ENCODE data around the gene NMNAT2.

NMNAT2 gene

GRCh38 chr1:183323849-183324683 is 94.1 kb downstream of the NMNAT2 start:
- Histone ChIP-seq H3K27ac (ENCODE audit: low read depth in 2 of 2, low read length in 2 of 2) (no peak overlapping the region), H3K9me3 (ENCODE audit: control insufficient read depth in 2 of 2, low read length in 2 of 2) (no peaks in the 10 kb centered on the region), H3K36me3 (ENCODE audit: control insufficient read depth in 2 of 2, insufficient read depth in 2 of 2, low read length in 2 of 2) (no peaks in the 10 kb centered on the region), H3K27me3 (ENCODE audit: control insufficient read depth in 2 of 2, insufficient read depth in 2 of 2, low read length in 2 of 2) (peaks cover 0 to 4% of the 10 kb centered on the region in 2 donors), H3K4me1 (ENCODE audit: control insufficient read depth in 2 of 2, insufficient read depth in 2 of 2, low read length in 2 of 2) (no peaks in the 10 kb centered on the region), H3K9ac (ENCODE audit: low read depth in 1 of 2, low read length in 2 of 2) (no peak overlapping the region), H3K4me3 (ENCODE audit: low read length in 2 of 2) (no peak overlapping the region)

GRCh38 chr1:183319606-183320005 is 98.6 kb downstream of the NMNAT2 start:
- H3K9ac ChIP-seq (ENCODE audit: low read depth in 1 of 2, low read length in 2 of 2) = no peak overlapping the region
- no peaks in the 10 kb centered on the region for H3K36me3 ChIP-seq (ENCODE audit: control insufficient read depth in 2 of 2, insufficient read depth in 2 of 2, low read length in 2 of 2)
- H3K27me3 ChIP-seq (ENCODE audit: control insufficient read depth in 2 of 2, insufficient read depth in 2 of 2, low read length in 2 of 2) = no peaks in the 10 kb centered on the region
- no peak overlapping the region for H3K4me3 ChIP-seq (ENCODE audit: low read length in 2 of 2)
- no peak overlapping the region for H3K27ac ChIP-seq (ENCODE audit: low read depth in 2 of 2, low read length in 2 of 2)
- no peaks in the 10 kb centered on the region for H3K9me3 ChIP-seq (ENCODE audit: control insufficient read depth in 2 of 2, low read length in 2 of 2)
- peaks cover 0 to 3% of the 10 kb centered on the region in 2 donors for H3K4me1 ChIP-seq (ENCODE audit: control insufficient read depth in 2 of 2, insufficient read depth in 2 of 2, low read length in 2 of 2)

- Histone ChIP-seq H3K36me3 (ENCODE audit: control insufficient read depth in 2 of 2, insufficient read depth in 2 of 2, low read length in 2 of 2) (no peaks in the 10 kb centered on the region), H3K27ac (ENCODE audit: low read depth in 2 of 2, low read length in 2 of 2) (no peak overlapping the region), H3K27me3 (ENCODE audit: control insufficient read depth in 2 of 2, insufficient read depth in 2 of 2, low read length in 2 of 2) (no peaks in the 10 kb centered on the region), H3K4me3 (ENCODE audit: low read length in 2 of 2) (no peak overlapping the region), H3K9me3 (ENCODE audit: control insufficient read depth in 2 of 2, low read length in 2 of 2) (no peaks in the 10 kb centered on the region), H3K9ac (ENCODE audit: low read depth in 1 of 2, low read length in 2 of 2) (no peak overlapping the region), H3K4me1 (ENCODE audit: control insufficient read depth in 2 of 2, insufficient read depth in 2 of 2, low read length in 2 of 2) (peaks cover 0 to 3% of the 10 kb centered on the region in 2 donors)
These were observed 99.1 kb downstream of the NMNAT2 start for GRCh38 chr1:183319051-183319450.

GRCh38 chr1:183318433-183318832 is 99.7 kb downstream of the NMNAT2 start:
- H3K27ac ChIP-seq (ENCODE audit: low read depth in 2 of 2, low read length in 2 of 2) = peak overlapping the region; percentile 30 to 38
- no peak overlapping the region for H3K4me3 ChIP-seq (ENCODE audit: low read length in 2 of 2)
- H3K9ac ChIP-seq (ENCODE audit: low read depth in 1 of 2, low read length in 2 of 2) = no peak overlapping the region

GRCh38 chr1:183315991-183316758 is 102.0 kb downstream of the NMNAT2 start:
- no peak overlapping the region for H3K27ac ChIP-seq (ENCODE audit: low read depth in 2 of 2, low read length in 2 of 2)
- no peaks in the 10 kb centered on the region for H3K9me3 ChIP-seq (ENCODE audit: control insufficient read depth in 2 of 2, low read length in 2 of 2)
- H3K4me1 ChIP-seq (ENCODE audit: control insufficient read depth in 2 of 2, insufficient read depth in 2 of 2, low read length in 2 of 2) = peaks cover 0 to 3% of the 10 kb centered on the region in 2 donors
- H3K4me3 ChIP-seq (ENCODE audit: low read length in 2 of 2) = no peak overlapping the region
- no peaks in the 10 kb centered on the region for H3K27me3 ChIP-seq (ENCODE audit: control insufficient read depth in 2 of 2, insufficient read depth in 2 of 2, low read length in 2 of 2)
- H3K36me3 ChIP-seq (ENCODE audit: control insufficient read depth in 2 of 2, insufficient read depth in 2 of 2, low read length in 2 of 2) = no peaks in the 10 kb centered on the region
- no peak overlapping the region for H3K9ac ChIP-seq (ENCODE audit: low read depth in 1 of 2, low read length in 2 of 2)

More at GRCh38 chr1:183318433-183318832, 99.7 kb downstream of the NMNAT2 start:
- no peaks in the 10 kb centered on the region for H3K27me3 ChIP-seq (ENCODE audit: control insufficient read depth in 2 of 2, insufficient read depth in 2 of 2, low read length in 2 of 2)
- H3K36me3 ChIP-seq (ENCODE audit: control insufficient read depth in 2 of 2, insufficient read depth in 2 of 2, low read length in 2 of 2) = no peaks in the 10 kb centered on the region
- H3K9me3 ChIP-seq (ENCODE audit: control insufficient read depth in 2 of 2, low read length in 2 of 2) = no peaks in the 10 kb centered on the region
- peaks cover 0 to 3% of the 10 kb centered on the region in 2 donors for H3K4me1 ChIP-seq (ENCODE audit: control insufficient read depth in 2 of 2, insufficient read depth in 2 of 2, low read length in 2 of 2)

- Histone ChIP-seq H3K9ac (ENCODE audit: low read depth in 1 of 2, low read length in 2 of 2) (no peak overlapping the region), H3K4me3 (ENCODE audit: low read length in 2 of 2) (no peak overlapping the region), H3K27ac (ENCODE audit: low read depth in 2 of 2, low read length in 2 of 2) (no peak overlapping the region)
These were observed 105.1 kb downstream of the NMNAT2 start for GRCh38 chr1:183313063-183313462.

GRCh38 chr1:183310753-183311479 is 107.3 kb downstream of the NMNAT2 start:
- no peaks in the 10 kb centered on the region for H3K4me1 ChIP-seq (ENCODE audit: control insufficient read depth in 2 of 2, insufficient read depth in 2 of 2, low read length in 2 of 2)
- H3K9me3 ChIP-seq (ENCODE audit: control insufficient read depth in 2 of 2, low read length in 2 of 2) = no peaks in the 10 kb centered on the region

More at GRCh38 chr1:183313063-183313462, 105.1 kb downstream of the NMNAT2 start:
- Histone ChIP-seq H3K4me1 (ENCODE audit: control insufficient read depth in 2 of 2, insufficient read depth in 2 of 2, low read length in 2 of 2) (peaks cover 0 to 3% of the 10 kb centered on the region in 2 donors), H3K27me3 (ENCODE audit: control insufficient read depth in 2 of 2, insufficient read depth in 2 of 2, low read length in 2 of 2) (no peaks in the 10 kb centered on the region), H3K36me3 (ENCODE audit: control insufficient read depth in 2 of 2, insufficient read depth in 2 of 2, low read length in 2 of 2) (no peaks in the 10 kb centered on the region), H3K9me3 (ENCODE audit: control insufficient read depth in 2 of 2, low read length in 2 of 2) (no peaks in the 10 kb centered on the region)

GRCh38 chr1:183308719-183309118 is 109.5 kb downstream of the NMNAT2 start:
- no peak overlapping the region for H3K27ac ChIP-seq (ENCODE audit: low read depth in 2 of 2, low read length in 2 of 2)
- no peak overlapping the region for H3K9ac ChIP-seq (ENCODE audit: low read depth in 1 of 2, low read length in 2 of 2)
- no peak overlapping the region for H3K4me3 ChIP-seq (ENCODE audit: low read length in 2 of 2)
- H3K36me3 ChIP-seq (ENCODE audit: control insufficient read depth in 2 of 2, insufficient read depth in 2 of 2, low read length in 2 of 2) = no peaks in the 10 kb centered on the region
- H3K27me3 ChIP-seq (ENCODE audit: control insufficient read depth in 2 of 2, insufficient read depth in 2 of 2, low read length in 2 of 2) = no peaks in the 10 kb centered on the region
- no peaks in the 10 kb centered on the region for H3K9me3 ChIP-seq (ENCODE audit: control insufficient read depth in 2 of 2, low read length in 2 of 2)
- H3K4me1 ChIP-seq (ENCODE audit: control insufficient read depth in 2 of 2, insufficient read depth in 2 of 2, low read length in 2 of 2) = no peaks in the 10 kb centered on the region

More at GRCh38 chr1:183310753-183311479, 107.3 kb downstream of the NMNAT2 start:
- Histone ChIP-seq H3K36me3 (ENCODE audit: control insufficient read depth in 2 of 2, insufficient read depth in 2 of 2, low read length in 2 of 2) (no peaks in the 10 kb centered on the region), H3K27me3 (ENCODE audit: control insufficient read depth in 2 of 2, insufficient read depth in 2 of 2, low read length in 2 of 2) (no peaks in the 10 kb centered on the region), H3K4me3 (ENCODE audit: low read length in 2 of 2) (no peak overlapping the region), H3K27ac (ENCODE audit: low read depth in 2 of 2, low read length in 2 of 2) (no peak overlapping the region), H3K9ac (ENCODE audit: low read depth in 1 of 2, low read length in 2 of 2) (no peak overlapping the region)

GRCh38 chr1:183306317-183307042 is 111.7 kb downstream of the NMNAT2 start:
- no peak overlapping the region for H3K9ac ChIP-seq (ENCODE audit: low read depth in 1 of 2, low read length in 2 of 2)
- H3K4me1 ChIP-seq (ENCODE audit: control insufficient read depth in 2 of 2, insufficient read depth in 2 of 2, low read length in 2 of 2) = no peaks in the 10 kb centered on the region
- H3K9me3 ChIP-seq (ENCODE audit: control insufficient read depth in 2 of 2, low read length in 2 of 2) = no peaks in the 10 kb centered on the region
- no peaks in the 10 kb centered on the region for H3K36me3 ChIP-seq (ENCODE audit: control insufficient read depth in 2 of 2, insufficient read depth in 2 of 2, low read length in 2 of 2)
- H3K27me3 ChIP-seq (ENCODE audit: control insufficient read depth in 2 of 2, insufficient read depth in 2 of 2, low read length in 2 of 2) = no peaks in the 10 kb centered on the region
- no peak overlapping the region for H3K4me3 ChIP-seq (ENCODE audit: low read length in 2 of 2)
- no peak overlapping the region for H3K27ac ChIP-seq (ENCODE audit: low read depth in 2 of 2, low read length in 2 of 2)

All from mucosa of rectum (tissue), 2 donors.